Measurements from ENCODE around the gene ZBTB32.

The ZBTB32 gene

DNA sequence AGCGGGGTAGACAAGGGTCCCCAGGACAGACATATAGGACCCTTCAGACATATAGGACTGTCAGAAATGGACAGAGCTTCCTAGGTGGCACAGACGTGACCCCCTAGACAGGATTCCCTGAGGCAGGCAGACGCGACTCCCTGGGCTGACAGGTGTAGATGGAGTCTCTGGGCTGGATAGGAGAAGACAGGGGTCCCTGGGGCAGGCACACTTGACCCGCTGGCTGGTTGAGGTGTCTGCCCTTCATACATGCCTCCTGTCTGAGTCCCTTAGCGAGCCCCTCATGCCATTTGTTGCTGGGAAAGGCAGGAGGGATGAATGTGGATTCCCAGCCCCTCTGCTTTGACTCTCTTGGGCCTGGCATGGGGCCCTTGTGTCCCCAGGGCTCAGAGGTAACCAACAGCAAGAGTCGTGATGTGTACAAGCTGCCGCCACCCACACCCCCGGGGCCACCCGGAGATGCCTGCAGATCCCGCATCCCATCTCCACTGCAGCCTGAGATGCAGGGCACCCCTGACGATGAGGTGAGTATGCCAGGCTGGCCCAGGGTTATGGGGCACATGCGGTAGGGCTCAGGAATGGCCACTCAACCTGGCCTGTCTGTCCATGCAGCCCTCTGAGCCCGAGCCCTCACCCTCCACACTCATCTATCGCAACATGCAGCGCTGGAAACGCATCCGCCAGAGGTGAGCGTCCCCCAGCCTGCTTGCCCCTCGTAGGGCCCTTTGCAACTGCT, 49.4 kb downstream of the ZBTB32 start:
- no peak for DNase-seq

- DNase-seq, result no peak
Observed at GRCh38 chr19:35754370-35755130, 50.2 kb downstream of the ZBTB32 start.

DNA sequence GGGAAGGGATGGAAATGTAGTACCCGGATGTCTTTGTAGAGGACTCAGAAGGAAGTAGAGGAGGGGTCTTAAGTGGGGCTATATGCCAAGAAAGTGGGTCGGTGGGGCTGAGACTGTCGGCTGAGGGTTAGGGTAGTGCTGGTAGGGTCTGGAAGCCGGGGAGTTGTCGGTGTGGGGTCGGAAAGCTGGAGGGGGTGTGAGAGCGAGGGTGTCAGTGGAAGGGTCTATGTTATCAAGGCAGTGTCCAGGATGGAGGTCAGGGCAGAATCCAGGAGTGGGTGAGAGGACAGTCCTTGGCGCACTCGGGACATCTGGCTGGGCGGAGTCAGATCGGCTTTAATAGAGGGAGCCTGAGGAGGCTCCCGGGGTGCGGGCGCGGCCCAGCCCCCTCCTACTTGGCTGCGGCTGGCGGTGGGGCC, 50.8 kb downstream of the ZBTB32 start:
- DNase-seq, result no peak

- no peak for DNase-seq
Observed at GRCh38 chr19:35755550-35756376, 51.4 kb downstream of the ZBTB32 start.

- no peak for DNase-seq
Observed at GRCh38 chr19:35756377-35757230, 52.2 kb downstream of the ZBTB32 start, which contains the start of gene HSPB6. HSPB6 (minus strand) TSS chr19:35757029; CDS start chr19:35757008, 21 bp downstream.

DNA sequence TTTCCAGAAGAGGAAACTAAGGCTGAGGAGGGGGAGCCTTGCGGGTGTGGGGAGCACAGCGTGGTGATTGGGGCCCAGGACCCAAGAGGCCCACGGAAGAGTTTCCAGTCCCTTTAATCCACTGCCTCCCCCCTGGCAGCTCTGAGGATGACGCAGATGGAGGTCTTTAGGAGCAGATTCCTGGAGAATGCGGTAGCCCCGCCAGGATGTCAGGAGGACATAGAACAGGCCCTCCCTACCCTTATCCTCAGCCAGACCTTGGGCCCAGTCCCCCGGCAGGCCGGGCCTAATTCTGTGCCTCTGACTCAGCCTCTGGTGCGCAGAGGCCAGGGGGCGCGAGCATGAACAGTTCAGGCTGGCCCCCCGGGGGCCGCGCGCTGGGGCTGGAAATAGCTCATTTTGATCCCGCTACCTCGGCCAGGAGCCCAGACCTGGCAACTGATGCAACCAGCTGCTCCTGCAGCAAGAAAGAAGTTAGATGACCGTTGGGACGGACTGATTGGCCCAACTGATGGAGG, 52.9 kb downstream of the ZBTB32 start:
- DNase-seq, result no peak

- DNase-seq, result peak; percentile 99
Observed at GRCh38 chr19:35757749-35758608, 53.6 kb downstream of the ZBTB32 start, which contains the start of gene PROSER3. PROSER3 (plus strand) TSS chr19:35758176; CDS start chr19:35758216, 40 bp downstream.

GRCh38 chr19:35759697-35760096, 55.3 kb downstream of the ZBTB32 start:
- no peak for DNase-seq

- no peak for DNase-seq
Observed at GRCh38 chr19:35760711-35761349, 56.5 kb downstream of the ZBTB32 start.

GRCh38 chr19:35764432-35765315, 60.3 kb downstream of the ZBTB32 start:
- no peak for DNase-seq

Data from inflammatory macrophage treated with lipopolysaccharide for 4 hours (primary cell).